ENCODE measurements around the gene BCKDK.
"Not testable (repeated sequence)": the region's sequence is repeated elsewhere in the genome, so short reads cannot be mapped to it uniquely, and the experiment has no call there.

Gene BCKDK

GRCh38 chr16:31138621-31139578, 30.7 kb downstream of the BCKDK start:
- TF ChIP-seq CTCF (IDR thresholded peaks at IDR 0.05; ENCODE audit: insufficient read depth, low read depth, low read length, missing control alignments) = no peak
- peak; percentile 87 for DNase-seq (ENCODE audit: low read depth)
- no peak overlapping the region for H3K4me3 ChIP-seq (ENCODE audit: low read length)

- DNase-seq (ENCODE audit: low read depth); H3K4me3 ChIP-seq (ENCODE audit: low read length): not testable (repeated sequence)
Observed at GRCh38 chr16:31141071-31141469, 32.9 kb downstream of the BCKDK start.

- TF ChIP-seq CTCF (IDR thresholded peaks at IDR 0.05; ENCODE audit: insufficient read depth, low read depth, low read length, missing control alignments) = no peak
- peak; percentile 72 for DNase-seq (ENCODE audit: low read depth)
- peak overlapping the region; percentile 36 for H3K4me3 ChIP-seq (ENCODE audit: low read length)
Observed at GRCh38 chr16:31141489-31142108, 33.4 kb downstream of the BCKDK start.

- peak; percentile 99 for DNase-seq (ENCODE audit: low read depth)
- H3K4me3 ChIP-seq (ENCODE audit: low read length) = peak overlapping the region; percentile 36
- TF ChIP-seq CTCF (IDR thresholded peaks at IDR 0.05; ENCODE audit: insufficient read depth, low read depth, low read length, missing control alignments) = peak; percentile 64
Observed at GRCh38 chr16:31142109-31143010, 34.2 kb downstream of the BCKDK start.

GRCh38 chr16:31143011-31143693, 35.0 kb downstream of the BCKDK start:
- DNase-seq (ENCODE audit: low read depth) = no peak
- no peak overlapping the region for H3K4me3 ChIP-seq (ENCODE audit: low read length)
- no peak for TF ChIP-seq CTCF (IDR thresholded peaks at IDR 0.05; ENCODE audit: insufficient read depth, low read depth, low read length, missing control alignments)

- H3K4me3 ChIP-seq (ENCODE audit: low read length) = no peak overlapping the region
Observed at GRCh38 chr16:31143694-31144148, 35.5 kb downstream of the BCKDK start.

GRCh38 chr16:31144418-31144817, 36.2 kb downstream of the BCKDK start:
- not testable (repeated sequence) for DNase-seq (ENCODE audit: low read depth)

More at GRCh38 chr16:31143694-31144148, 35.5 kb downstream of the BCKDK start:
- no peak for DNase-seq (ENCODE audit: low read depth)
- TF ChIP-seq CTCF (IDR thresholded peaks at IDR 0.05; ENCODE audit: insufficient read depth, low read depth, low read length, missing control alignments) = no peak

More at GRCh38 chr16:31144418-31144817, 36.2 kb downstream of the BCKDK start:
- H3K4me3 ChIP-seq (ENCODE audit: low read length) = not testable (repeated sequence)

Measured in epithelial cell of esophagus (primary cell).